ENCODE measurements around the gene FAM83G. TPM values are rescaled to one million over a fixed set of nuclear protein-coding genes. Genes with fewer than 3 reads are reported as not detected.
"Not testable (repeated sequence)": the region's sequence is repeated elsewhere in the genome, so short reads cannot be mapped to it uniquely, and the experiment has no call there.

Gene FAM83G
- total RNA-seq, 1 experiment from 2014 or later: 38.9 TPM

GRCh38 chr17:18954321-18954720, 50.2 kb downstream of the FAM83G start:
- DNase-seq (ENCODE audit: low spot score): no peak

- no peak for DNase-seq (ENCODE audit: low spot score)
Observed at GRCh38 chr17:18953231-18953728, 51.3 kb downstream of the FAM83G start.

- DNase-seq (ENCODE audit: low spot score): no peak
Observed at GRCh38 chr17:18951941-18952842, 52.4 kb downstream of the FAM83G start, which contains the start of gene SLC5A10. SLC5A10 (plus strand) TSS chr17:18952165; CDS start chr17:18952206, 41 bp downstream.

GRCh38 chr17:18950944-18951905, 53.3 kb downstream of the FAM83G start:
- no peak for DNase-seq (ENCODE audit: low spot score)

GRCh38 chr17:18950346-18950745, 54.2 kb downstream of the FAM83G start:
- no peak for DNase-seq (ENCODE audit: low spot score)

GRCh38 chr17:18949566-18949965, 55.0 kb downstream of the FAM83G start:
- DNase-seq (ENCODE audit: low spot score): no peak

- no peak for DNase-seq (ENCODE audit: low spot score)
Observed at GRCh38 chr17:18948476-18949006, 56.0 kb downstream of the FAM83G start.

GRCh38 chr17:18947866-18948265, 56.7 kb downstream of the FAM83G start:
- no peak for DNase-seq (ENCODE audit: low spot score)

- no peak for DNase-seq (ENCODE audit: low spot score)
Observed at GRCh38 chr17:18946536-18946935, 58.0 kb downstream of the FAM83G start.

GRCh38 chr17:18944646-18945045, 59.9 kb downstream of the FAM83G start:
- DNase-seq (ENCODE audit: low spot score): no peak

GRCh38 chr17:18938692-18939023, 65.9 kb downstream of the FAM83G start:
- no peak for DNase-seq (ENCODE audit: low spot score)

- peak; percentile 10 for DNase-seq (ENCODE audit: low spot score)
Observed at GRCh38 chr17:18937981-18938691, 66.4 kb downstream of the FAM83G start.

GRCh38 chr17:18933102-18934058, 71.2 kb downstream of the FAM83G start:
- DNase-seq (ENCODE audit: low spot score): no peak

GRCh38 chr17:18932360-18933055, 72.1 kb downstream of the FAM83G start:
- no peak for DNase-seq (ENCODE audit: low spot score)

GRCh38 chr17:18928628-18929125, 75.9 kb downstream of the FAM83G start:
- DNase-seq (ENCODE audit: low spot score): no peak

GRCh38 chr17:18925187-18925586, 79.4 kb downstream of the FAM83G start:
- DNase-seq (ENCODE audit: low spot score): no peak

GRCh38 chr17:18922596-18922995, 82.0 kb downstream of the FAM83G start:
- not testable (repeated sequence) for DNase-seq (ENCODE audit: low spot score)

GRCh38 chr17:18921912-18922451, 82.6 kb downstream of the FAM83G start:
- no peak for DNase-seq (ENCODE audit: low spot score)

GRCh38 chr17:18921485-18921884, 83.1 kb downstream of the FAM83G start:
- no peak for DNase-seq (ENCODE audit: low spot score)

Measured in HT-29 (cell line).